ENCODE results near the gene XDH. TPM values are rescaled to one million over a fixed set of nuclear protein-coding genes. Genes with fewer than 3 reads are reported as not detected.

Gene XDH
- total RNA-seq, 1 experiment from 2014 or later = 0.08 TPM

GRCh38 chr2:31446848-31447247 lies 32.3 kb upstream of the XDH start:
- no peaks in the 10 kb centered on the region for H3K4me1 ChIP-seq (ENCODE audit: control insufficient read depth, insufficient read depth, low read length)
- H3K27ac ChIP-seq (ENCODE audit: low read length) = no peak overlapping the region
- DNase-seq (ENCODE audit: low read depth, low spot score) (no peak), ATAC-seq (no peak)
- TF ChIP-seq TCF7L2 (IDR thresholded peaks at IDR 0.05; ENCODE audit: low read depth, low read length) = no peak
- TF ChIP-seq SIN3A (IDR thresholded peaks at IDR 0.05; ENCODE audit: borderline replicate concordance, insufficient read depth, low read depth, low read length) = no peak
- TF ChIP-seq, protein P1, sequence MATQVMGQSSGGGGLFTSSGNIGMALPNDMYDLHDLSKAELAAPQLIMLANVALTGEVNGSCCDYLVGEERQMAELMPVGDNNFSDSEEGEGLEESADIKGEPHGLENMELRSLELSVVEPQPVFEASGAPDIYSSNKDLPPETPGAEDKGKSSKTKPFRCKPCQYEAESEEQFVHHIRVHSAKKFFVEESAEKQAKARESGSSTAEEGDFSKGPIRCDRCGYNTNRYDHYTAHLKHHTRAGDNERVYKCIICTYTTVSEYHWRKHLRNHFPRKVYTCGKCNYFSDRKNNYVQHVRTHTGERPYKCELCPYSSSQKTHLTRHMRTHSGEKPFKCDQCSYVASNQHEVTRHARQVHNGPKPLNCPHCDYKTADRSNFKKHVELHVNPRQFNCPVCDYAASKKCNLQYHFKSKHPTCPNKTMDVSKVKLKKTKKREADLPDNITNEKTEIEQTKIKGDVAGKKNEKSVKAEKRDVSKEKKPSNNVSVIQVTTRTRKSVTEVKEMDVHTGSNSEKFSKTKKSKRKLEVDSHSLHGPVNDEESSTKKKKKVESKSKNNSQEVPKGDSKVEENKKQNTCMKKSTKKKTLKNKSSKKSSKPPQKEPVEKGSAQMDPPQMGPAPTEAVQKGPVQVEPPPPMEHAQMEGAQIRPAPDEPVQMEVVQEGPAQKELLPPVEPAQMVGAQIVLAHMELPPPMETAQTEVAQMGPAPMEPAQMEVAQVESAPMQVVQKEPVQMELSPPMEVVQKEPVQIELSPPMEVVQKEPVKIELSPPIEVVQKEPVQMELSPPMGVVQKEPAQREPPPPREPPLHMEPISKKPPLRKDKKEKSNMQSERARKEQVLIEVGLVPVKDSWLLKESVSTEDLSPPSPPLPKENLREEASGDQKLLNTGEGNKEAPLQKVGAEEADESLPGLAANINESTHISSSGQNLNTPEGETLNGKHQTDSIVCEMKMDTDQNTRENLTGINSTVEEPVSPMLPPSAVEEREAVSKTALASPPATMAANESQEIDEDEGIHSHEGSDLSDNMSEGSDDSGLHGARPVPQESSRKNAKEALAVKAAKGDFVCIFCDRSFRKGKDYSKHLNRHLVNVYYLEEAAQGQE (IDR thresholded peaks at IDR 0.05; ENCODE audit: insufficient read depth in 1 of 2, low read depth in 2 of 2, low read length in 1 of 2) = no peak
- no peak for TF ChIP-seq POLR2AphosphoS5 (IDR thresholded peaks at IDR 0.05; ENCODE audit: low read depth, low read length)
- TF ChIP-seq, protein P2, sequence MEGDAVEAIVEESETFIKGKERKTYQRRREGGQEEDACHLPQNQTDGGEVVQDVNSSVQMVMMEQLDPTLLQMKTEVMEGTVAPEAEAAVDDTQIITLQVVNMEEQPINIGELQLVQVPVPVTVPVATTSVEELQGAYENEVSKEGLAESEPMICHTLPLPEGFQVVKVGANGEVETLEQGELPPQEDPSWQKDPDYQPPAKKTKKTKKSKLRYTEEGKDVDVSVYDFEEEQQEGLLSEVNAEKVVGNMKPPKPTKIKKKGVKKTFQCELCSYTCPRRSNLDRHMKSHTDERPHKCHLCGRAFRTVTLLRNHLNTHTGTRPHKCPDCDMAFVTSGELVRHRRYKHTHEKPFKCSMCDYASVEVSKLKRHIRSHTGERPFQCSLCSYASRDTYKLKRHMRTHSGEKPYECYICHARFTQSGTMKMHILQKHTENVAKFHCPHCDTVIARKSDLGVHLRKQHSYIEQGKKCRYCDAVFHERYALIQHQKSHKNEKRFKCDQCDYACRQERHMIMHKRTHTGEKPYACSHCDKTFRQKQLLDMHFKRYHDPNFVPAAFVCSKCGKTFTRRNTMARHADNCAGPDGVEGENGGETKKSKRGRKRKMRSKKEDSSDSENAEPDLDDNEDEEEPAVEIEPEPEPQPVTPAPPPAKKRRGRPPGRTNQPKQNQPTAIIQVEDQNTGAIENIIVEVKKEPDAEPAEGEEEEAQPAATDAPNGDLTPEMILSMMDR (IDR thresholded peaks at IDR 0.05) = no peak
- in situ Hi-C loops (cut with HindIII; ENCODE audit: low pct_unique_long_range_greater_than_20kb, low sequenced_read_pairs) = no loop called here
- no peaks in the 10 kb centered on the region for H3K9me3 ChIP-seq (ENCODE audit: control insufficient read depth, insufficient read depth, low read depth, low read length)
- CTCF ChIA-PET = no interaction called here
- BruUV-seq (replicated peaks) = no TSS peak
- intact Hi-C loops (cut with micrococcal nuclease; ENCODE audit: unreplicated experiment) = no loop called here
- POLR2A ChIA-PET = interaction anchor here (0.6 kb wide), 1 partner anchor 568 kb away, joined by 4 read pairs; no protein-coding TSS in a partner anchor
- H3K4me3 ChIP-seq (ENCODE audit: low read depth in 2 of 2, low read length in 2 of 2) = no peak overlapping the region
- no peaks in the 10 kb centered on the region for H3K36me3 ChIP-seq (ENCODE audit: control insufficient read depth, insufficient read depth, low read length)
- H3K27me3 ChIP-seq (ENCODE audit: control insufficient read depth, insufficient read depth, low read length) = no peaks in the 10 kb centered on the region

GRCh38 chr2:31442376-31442775 lies 27.8 kb upstream of the XDH start:
- H3K27ac ChIP-seq (ENCODE audit: low read length) = no peak overlapping the region
- no peak for ATAC-seq
- TF ChIP-seq SIN3A (IDR thresholded peaks at IDR 0.05; ENCODE audit: borderline replicate concordance, insufficient read depth, low read depth, low read length) (no peak), TCF7L2 (IDR thresholded peaks at IDR 0.05; ENCODE audit: low read depth, low read length) (no peak), POLR2AphosphoS5 (IDR thresholded peaks at IDR 0.05; ENCODE audit: low read depth, low read length) (no peak)
- TF ChIP-seq, protein P1 (IDR thresholded peaks at IDR 0.05; ENCODE audit: insufficient read depth in 1 of 2, low read depth in 2 of 2, low read length in 1 of 2) = no peak
- TF ChIP-seq, protein P2 (IDR thresholded peaks at IDR 0.05) = no peak
- no peak overlapping the region for H3K4me3 ChIP-seq (ENCODE audit: low read depth in 2 of 2, low read length in 2 of 2)
- no TSS peak for BruUV-seq (replicated peaks)
- H3K27me3 ChIP-seq (ENCODE audit: control insufficient read depth, insufficient read depth, low read length) = no peaks in the 10 kb centered on the region
- no peaks in the 10 kb centered on the region for H3K36me3 ChIP-seq (ENCODE audit: control insufficient read depth, insufficient read depth, low read length)
- ChIA-PET POLR2A (no interaction called here), CTCF (no interaction called here)
- H3K4me1 ChIP-seq (ENCODE audit: control insufficient read depth, insufficient read depth, low read length) = no peaks in the 10 kb centered on the region
- no peaks in the 10 kb centered on the region for H3K9me3 ChIP-seq (ENCODE audit: control insufficient read depth, insufficient read depth, low read depth, low read length)
- DNase-seq (ENCODE audit: low read depth, low spot score) = no peak
- in situ Hi-C loops (cut with HindIII; ENCODE audit: low pct_unique_long_range_greater_than_20kb, low sequenced_read_pairs) (no loop called here), intact Hi-C loops (cut with micrococcal nuclease; ENCODE audit: unreplicated experiment) (no loop called here)

Data from Panc1 (cell line).